Esophagus muscularis mucosa (tissue), 4 donors: ENCODE results near the gene MPL. TPM values are rescaled to one million over a fixed set of nuclear protein-coding genes. Genes with fewer than 3 reads are reported as not detected.

ENCODE experiments used
- DNase-seq: peaks from one replicate; pipeline ENCODE4 v3.0.0-alpha.2; 2017; ENCODE audit errors: extremely low spot score
- H3K27ac ChIP-seq, 4 donors: fragments of 200-600 bp; sonication (generic); replicated peaks in 1 of 4; 1 replicate in 3 of 4; 2 replicates in 1 of 4; pipeline ENCODE4 v1.5.1; 2016 to 2019; ENCODE audit warnings: mild to moderate bottlenecking in 1 of 4
- H3K27me3 ChIP-seq, 4 donors: fragments of 200-600 bp; sonication (generic); one replicate each; pipeline versions ENCODE4 v1.5.1 to v1.6.0; 2016 to 2019
- H3K36me3 ChIP-seq, 4 donors: fragments of 200-600 bp; sonication (generic); one replicate each; pipeline ENCODE4 v1.5.1; 2016 to 2019
- H3K4me1 ChIP-seq, 4 donors: fragments of 200-600 bp; sonication (generic); one replicate each; pipeline ENCODE4 v1.5.1; 2016 to 2019
- H3K4me3 ChIP-seq, 4 donors: fragments of 200-600 bp; sonication (generic); 1 replicate in 2 of 4; 2 replicates in 2 of 4; pipeline ENCODE4 v1.5.1; 2016 to 2019; ENCODE audit warnings: mild to moderate bottlenecking in 4 of 4, moderate library complexity in 1 of 4
- H3K9me3 ChIP-seq, 4 donors: fragments of 200-600 bp; sonication (generic); 1 replicate in 3 of 4; 2 replicates in 1 of 4; pipeline ENCODE4 v1.5.1; 2016 to 2019
- EP300 ChIP-seq: sonication (generic); formaldehyde crosslinking; IDR thresholded peaks from one replicate; pipeline ENCODE4 v1.6.1; 2017; ENCODE audit warnings: antibody characterized with exemption
- POLR2A ChIP-seq: fragments of 450-650 bp; IDR thresholded peaks from one replicate; pipeline ENCODE4 v1.6.1; 2017; ENCODE audit warnings: antibody characterized with exemption, moderate library complexity, mild to moderate bottlenecking, low read depth
- POLR2AphosphoS5 ChIP-seq, 2 donors: sonication (generic); formaldehyde crosslinking; IDR thresholded peaks; one replicate each; pipeline ENCODE4 v1.6.1; 2017; ENCODE audit warnings: antibody characterized with exemption in 2 of 2
- whole genome bisulfite sequencing: methylation state at CpG from one replicate; pipeline ENCODE4 v1.1.5; 2018; 5-methylcytosine and 5-hydroxymethylcytosine counted together
- intact Hi-C: fragments of 100-400 bp; cut with DNase I; formaldehyde crosslinking; loops from one replicate; pipeline ENCODE4 v1.15.1; 2023
- total RNA-seq, 4 donors: library from RNA; depleted of rRNA; stranded (reverse); fragments of >200 nt; gene quantifications; one replicate each; pipeline versions ENCODE4 v1.1.0 to v1.2.1, GENCODE V29; 2016
- TF ChIP-seq, protein P1 (sequence below), 3 experiments: fragments of 200-600 bp in 2 of 3; fragments of 450-650 bp in 1 of 3; sonication (generic) in 2 of 3; IDR thresholded peaks; one replicate each; pipeline ENCODE4 v1.5.1; 2017 to 2019; ENCODE audit warnings: antibody characterized with exemption in 3 of 3, mild to moderate bottlenecking in 2 of 3, moderate library complexity in 1 of 3

Gene MPL
- total RNA-seq, 4 donors from 2014 or later = 0.13 to 0.63 TPM; not detected in 2

DNA sequence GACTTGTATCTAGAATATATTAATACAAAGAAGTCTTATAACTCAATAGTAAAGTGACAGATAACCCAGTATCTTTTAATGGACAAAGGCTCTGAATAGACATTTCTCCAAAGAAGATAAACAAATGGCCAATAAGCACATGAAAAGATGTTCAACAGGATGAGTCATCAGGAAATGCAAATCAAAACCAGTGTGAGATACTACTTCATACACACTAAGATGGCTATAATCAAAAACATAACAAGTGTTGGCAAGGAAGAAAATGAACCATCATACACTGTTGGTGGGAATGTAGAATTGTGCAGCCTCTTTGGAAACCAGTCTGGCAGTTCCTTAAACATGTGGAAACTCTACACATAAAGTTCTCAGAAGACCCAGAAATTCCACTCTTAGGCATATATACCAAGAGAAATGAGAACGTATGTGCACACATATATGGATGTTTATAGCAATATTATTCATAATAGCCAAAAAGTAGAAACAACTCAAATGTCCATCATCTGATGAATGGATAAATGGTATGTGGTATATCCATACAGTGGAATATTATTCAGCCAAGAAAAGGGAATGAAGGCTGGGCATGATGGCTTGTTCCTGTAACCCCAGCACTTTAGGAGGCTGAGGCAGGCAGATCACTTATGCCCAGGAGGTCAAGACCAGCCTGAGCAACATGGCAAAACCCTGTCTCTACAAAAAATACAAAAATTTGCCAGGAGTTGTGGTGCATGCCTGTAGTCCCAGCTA lies 9.9 kb upstream of the MPL start:
- Histone ChIP-seq H3K9me3 (peaks cover 0 to 20% (median 3%) of the 10 kb centered on the region in 4 donors), H3K27ac (no peak overlapping the region), H3K27me3 (no peaks in the 10 kb centered on the region), H3K4me1 (peaks cover 0 to 12% (median 10%) of the 10 kb centered on the region in 4 donors), H3K36me3 (peaks cover 0 to 23% (median 2%) of the 10 kb centered on the region in 4 donors), H3K4me3 (no peak overlapping the region)
- no peak for DNase-seq
- TF ChIP-seq, protein P1, sequence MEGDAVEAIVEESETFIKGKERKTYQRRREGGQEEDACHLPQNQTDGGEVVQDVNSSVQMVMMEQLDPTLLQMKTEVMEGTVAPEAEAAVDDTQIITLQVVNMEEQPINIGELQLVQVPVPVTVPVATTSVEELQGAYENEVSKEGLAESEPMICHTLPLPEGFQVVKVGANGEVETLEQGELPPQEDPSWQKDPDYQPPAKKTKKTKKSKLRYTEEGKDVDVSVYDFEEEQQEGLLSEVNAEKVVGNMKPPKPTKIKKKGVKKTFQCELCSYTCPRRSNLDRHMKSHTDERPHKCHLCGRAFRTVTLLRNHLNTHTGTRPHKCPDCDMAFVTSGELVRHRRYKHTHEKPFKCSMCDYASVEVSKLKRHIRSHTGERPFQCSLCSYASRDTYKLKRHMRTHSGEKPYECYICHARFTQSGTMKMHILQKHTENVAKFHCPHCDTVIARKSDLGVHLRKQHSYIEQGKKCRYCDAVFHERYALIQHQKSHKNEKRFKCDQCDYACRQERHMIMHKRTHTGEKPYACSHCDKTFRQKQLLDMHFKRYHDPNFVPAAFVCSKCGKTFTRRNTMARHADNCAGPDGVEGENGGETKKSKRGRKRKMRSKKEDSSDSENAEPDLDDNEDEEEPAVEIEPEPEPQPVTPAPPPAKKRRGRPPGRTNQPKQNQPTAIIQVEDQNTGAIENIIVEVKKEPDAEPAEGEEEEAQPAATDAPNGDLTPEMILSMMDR (IDR thresholded peaks at IDR 0.05) = no peak
- no peak for TF ChIP-seq POLR2AphosphoS5 (IDR thresholded peaks at IDR 0.05)
- no peak for TF ChIP-seq EP300
- no peak for TF ChIP-seq POLR2A
- intact Hi-C loops = no loop called here
- WGBS = 79% methylated on average over 1 of the region's 1 CpG

DNA sequence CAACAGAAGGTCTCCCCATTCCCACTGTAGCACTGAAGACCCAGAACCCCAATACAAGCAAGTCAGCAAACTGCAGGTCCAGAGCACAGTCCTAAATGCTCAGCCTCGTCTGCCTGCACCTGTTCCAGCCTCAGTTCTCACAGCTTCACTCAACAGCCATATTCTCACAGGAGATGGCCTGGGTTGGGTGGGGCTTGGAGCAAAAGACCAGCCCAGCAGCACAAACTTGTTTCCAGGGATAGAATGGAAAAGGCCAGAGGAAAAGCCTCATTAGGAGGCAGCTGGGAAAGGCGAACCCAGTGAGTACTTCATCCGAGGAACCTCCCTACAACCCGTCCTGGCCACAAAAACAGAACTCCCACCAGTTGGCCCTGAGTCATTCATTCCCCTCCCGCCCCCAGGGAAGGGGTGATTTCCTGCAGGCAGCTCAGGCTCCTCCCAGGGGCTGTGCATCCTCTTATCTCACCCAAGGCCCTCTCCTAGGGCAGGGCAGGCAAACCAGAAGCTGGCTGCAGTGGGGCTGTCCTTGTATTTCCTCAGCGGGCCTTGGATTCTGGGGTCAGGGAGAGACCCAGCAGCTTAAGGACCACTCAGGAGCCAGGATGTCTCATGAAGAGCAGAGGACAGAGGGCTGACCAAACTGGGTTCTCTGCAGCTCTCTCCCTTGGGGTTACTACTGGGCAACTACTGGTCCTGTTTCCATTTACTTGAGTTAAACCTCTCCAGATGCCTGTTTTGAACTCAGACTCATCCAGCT lies 7.4 kb upstream of the MPL start:
- intact Hi-C loops = no loop called here
- no peak for TF ChIP-seq POLR2AphosphoS5 (IDR thresholded peaks at IDR 0.05)
- TF ChIP-seq, protein P1 (IDR thresholded peaks at IDR 0.05) = no peak
- no peak for TF ChIP-seq POLR2A
- no peak for DNase-seq
- H3K4me1 ChIP-seq = peaks cover 0 to 12% (median 10%) of the 10 kb centered on the region in 4 donors
- H3K9me3 ChIP-seq = peaks cover 0 to 13% (median 0%) of the 10 kb centered on the region in 4 donors
- no peaks in the 10 kb centered on the region for H3K27me3 ChIP-seq
- no peak overlapping the region for H3K4me3 ChIP-seq
- 69% methylated on average over 5 of the region's 6 CpGs for WGBS
- H3K27ac ChIP-seq = peak overlapping the region in 1 of 4 donors; percentile 18
- H3K36me3 ChIP-seq = no peaks in the 10 kb centered on the region

DNA sequence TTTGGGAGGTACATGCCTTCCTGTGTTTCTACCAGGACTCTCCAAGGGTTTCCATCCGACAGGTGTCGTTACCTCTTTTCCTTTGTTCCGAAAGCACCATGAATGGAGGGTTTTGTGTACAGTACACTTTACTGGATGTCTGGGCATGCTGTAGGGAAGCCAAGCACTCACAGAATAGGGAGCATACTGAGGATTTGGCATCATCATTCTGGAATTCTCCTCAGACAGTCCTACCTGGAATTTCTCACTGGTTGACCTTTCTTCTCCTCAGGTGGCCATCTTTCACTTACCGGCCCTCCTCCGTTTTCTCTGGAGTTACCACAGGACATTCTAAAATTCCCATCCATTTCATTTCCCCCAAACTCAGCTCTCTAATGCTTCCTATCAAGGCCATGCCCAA lies 5.9 kb upstream of the MPL start:
- no peak for TF ChIP-seq EP300
- no peak for TF ChIP-seq POLR2A
- TF ChIP-seq POLR2AphosphoS5 (IDR thresholded peaks at IDR 0.05) = no peak
- TF ChIP-seq, protein P1 (IDR thresholded peaks at IDR 0.05) = no peak
- Histone ChIP-seq H3K4me1 (peaks cover 0 to 12% (median 10%) of the 10 kb centered on the region in 4 donors), H3K27me3 (no peaks in the 10 kb centered on the region), H3K4me3 (no peak overlapping the region), H3K9me3 (peaks cover 0 to 12% (median 0%) of the 10 kb centered on the region in 4 donors), H3K27ac (no peak overlapping the region), H3K36me3 (no peaks in the 10 kb centered on the region)
- over 99% methylated on average over 5 of the region's 5 CpGs for WGBS
- no peak for DNase-seq
- intact Hi-C loops = no loop called here

DNA sequence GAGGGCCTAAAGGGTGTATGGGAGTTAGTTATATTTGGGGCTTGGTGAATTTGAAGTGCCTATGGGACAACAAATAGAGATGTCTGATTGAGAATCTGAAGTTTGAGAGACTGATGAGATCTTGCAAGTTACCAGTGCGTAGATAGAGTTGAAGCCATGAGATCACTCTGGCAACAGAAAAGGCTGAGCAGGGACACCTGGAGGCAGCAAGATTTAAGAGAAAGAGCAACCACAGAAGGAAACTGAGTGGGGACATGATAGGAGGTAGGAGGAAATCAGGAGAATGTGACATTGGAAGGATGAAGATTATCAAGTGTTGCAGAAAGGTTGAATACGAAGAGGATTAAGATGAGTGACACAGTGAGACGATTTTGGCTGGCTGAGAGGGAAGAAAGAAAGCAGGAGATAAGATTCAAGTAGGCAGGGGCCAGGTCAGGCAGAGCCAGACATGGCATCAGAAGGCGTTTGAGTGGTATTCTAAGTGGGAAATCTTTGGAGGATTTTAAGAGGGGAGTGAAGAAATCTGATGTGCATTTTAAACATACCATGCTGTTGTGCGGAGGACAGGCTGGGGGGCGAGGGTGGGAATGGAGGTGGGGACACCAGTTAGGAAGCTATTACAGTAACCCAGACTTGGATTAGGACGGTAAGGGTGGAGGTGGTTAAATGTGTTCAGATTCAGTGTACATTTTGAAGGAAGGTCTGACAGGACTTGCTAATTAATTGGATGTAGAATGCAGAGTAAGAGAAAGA lies 3.0 kb upstream of the MPL start:
- WGBS = 84% methylated on average over 7 of the region's 7 CpGs
- TF ChIP-seq, protein P1 (IDR thresholded peaks at IDR 0.05) = no peak
- TF ChIP-seq EP300 = no peak
- TF ChIP-seq POLR2AphosphoS5 (IDR thresholded peaks at IDR 0.05) = no peak
- no peak for TF ChIP-seq POLR2A
- H3K4me1 ChIP-seq = peaks cover 0 to 12% (median 9%) of the 10 kb centered on the region in 4 donors
- H3K27ac ChIP-seq = no peak overlapping the region
- intact Hi-C loops = no loop called here
- no peaks in the 10 kb centered on the region for H3K27me3 ChIP-seq
- H3K36me3 ChIP-seq = no peaks in the 10 kb centered on the region
- no peaks in the 10 kb centered on the region for H3K9me3 ChIP-seq
- H3K4me3 ChIP-seq = no peak overlapping the region
- DNase-seq = no peak
